MM.1S (cell line): Measurements from ENCODE around the gene QPCT.

Experiments
- DNase-seq: peaks from one replicate; pipeline ENCODE4 v3.0.0-alpha.2; 2015
- H2AFZ ChIP-seq: fragments of 300-600 bp; sonication (generic); 2 replicates; pipeline ENCODE4 v1.6.0; 2016; ENCODE audit warnings: antibody characterized with exemption, low read length
- H3F3A ChIP-seq: fragments of 300-600 bp; sonication (generic); 2 replicates; pipeline ENCODE4 v1.6.1; 2016; ENCODE audit warnings: mild to moderate bottlenecking, antibody characterized with exemption, low read length, moderate library complexity, mixed read lengths; ENCODE audit not compliant: insufficient read depth
- H3K27ac ChIP-seq: fragments of 300-600 bp; sonication (generic); 2 replicates; pipeline ENCODE4 v1.5.1; 2016; ENCODE audit warnings: mild to moderate bottlenecking, low read length
- H3K27me3 ChIP-seq: fragments of 300-600 bp; sonication (generic); replicated peaks from 2 replicates; pipeline ENCODE4 v1.6.0; 2016; ENCODE audit warnings: low read length; ENCODE audit not compliant: insufficient read depth
- H3K36me3 ChIP-seq: fragments of 300-600 bp; sonication (generic); replicated peaks from 2 replicates; pipeline ENCODE4 v1.6.1; 2016; ENCODE audit warnings: mild to moderate bottlenecking, low read length, mixed read lengths; ENCODE audit not compliant: insufficient read depth
- H3K4me1 ChIP-seq: fragments of 300-600 bp; sonication (generic); 2 replicates; pipeline ENCODE4 v1.6.1; 2016; ENCODE audit warnings: low read length, mixed read lengths
- H3K4me2 ChIP-seq: fragments of 300-600 bp; sonication (generic); 2 replicates; pipeline ENCODE4 v1.6.0; 2016; ENCODE audit warnings: low read depth, low read length
- H3K4me3 ChIP-seq: fragments of 300-600 bp; sonication (generic); 2 replicates; pipeline ENCODE4 v1.5.1; 2016; ENCODE audit warnings: low read length, mixed read lengths
- H3K79me2 ChIP-seq: fragments of 300-600 bp; sonication (generic); 2 replicates; pipeline ENCODE4 v1.6.1; 2016; ENCODE audit warnings: mixed run types, low read length, mixed read lengths
- H3K9ac ChIP-seq: fragments of 300-600 bp; sonication (generic); 2 replicates; pipeline ENCODE4 v1.6.1; 2016; ENCODE audit warnings: low read length, mixed read lengths
- H3K9me2 ChIP-seq: fragments of 300-600 bp; sonication (generic); replicated peaks from 2 replicates; pipeline ENCODE4 v1.6.1; 2016; ENCODE audit warnings: mild to moderate bottlenecking, low read length, mixed read lengths; ENCODE audit not compliant: insufficient read depth
- H3K9me3 ChIP-seq: fragments of 300-600 bp; sonication (generic); replicated peaks from 2 replicates; pipeline ENCODE4 v1.6.1; 2016; ENCODE audit warnings: mild to moderate bottlenecking, low read length, mixed read lengths; ENCODE audit not compliant: insufficient read depth
- H4K20me1 ChIP-seq: fragments of 300-600 bp; sonication (generic); 2 replicates; pipeline ENCODE4 v1.6.1; 2016; ENCODE audit warnings: mild to moderate bottlenecking, low read length, moderate library complexity, mixed read lengths; ENCODE audit not compliant: insufficient read depth
- EZH2 ChIP-seq: fragments of 300-600 bp; sonication (generic); optimal IDR thresholded peaks from 2 replicates; pipeline ENCODE3; 2017; ENCODE audit warnings: low read depth, mild to moderate bottlenecking, antibody characterized with exemption, low read length, mixed read lengths
- EZH2phosphoT487 ChIP-seq: fragments of 300-600 bp; sonication (generic); IDR thresholded peaks from 2 replicates; pipeline ENCODE4 v1.6.1; 2018; ENCODE audit warnings: antibody characterized with exemption, low read length
- TF ChIP-seq, protein P1 (sequence below): fragments of 300-600 bp; sonication (generic); IDR thresholded peaks from 2 replicates; pipeline ENCODE4 v1.5.1; 2016; ENCODE audit warnings: antibody characterized with exemption, low read length, mixed read lengths

The QPCT gene

DNA sequence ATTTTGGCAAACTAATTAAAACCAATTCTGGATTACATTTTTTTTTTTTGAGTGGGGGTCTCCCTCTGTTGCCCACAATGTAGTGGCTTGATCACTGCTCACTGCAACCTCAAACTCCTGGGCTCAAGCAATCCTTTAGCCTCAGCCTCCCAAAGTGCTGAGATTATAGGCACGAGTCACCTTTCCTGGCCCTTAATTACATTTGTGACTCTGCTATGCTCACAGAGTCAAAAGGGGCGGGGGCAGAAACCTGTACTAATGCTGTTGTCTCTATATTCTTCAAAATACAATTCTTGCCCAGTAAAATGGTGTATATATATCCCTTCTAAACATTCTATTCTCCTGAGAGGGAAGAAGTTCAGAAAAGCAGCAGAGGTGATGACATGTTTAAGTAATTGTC, 43.0 kb upstream of the QPCT start:
- peaks cover 100% of the 10 kb centered on the region for H3K79me2 ChIP-seq
- peak; percentile 45 for DNase-seq
- H3K4me2 ChIP-seq, result peak overlapping the region; percentile 85
- no peaks in the 10 kb centered on the region for H3K27me3 ChIP-seq
- H3K4me1 ChIP-seq, result peaks cover 64% of the 10 kb centered on the region
- H2AFZ ChIP-seq, result no peak overlapping the region
- peaks cover 93% of the 10 kb centered on the region for H4K20me1 ChIP-seq
- no peaks in the 10 kb centered on the region for H3K9me2 ChIP-seq
- peak overlapping the region; percentile 8; the same call in 1 of the 2 replicates for H3K4me3 ChIP-seq
- peaks cover 73% of the 10 kb centered on the region for H3F3A ChIP-seq
- TF ChIP-seq EZH2, result no peak
- TF ChIP-seq, protein P1, sequence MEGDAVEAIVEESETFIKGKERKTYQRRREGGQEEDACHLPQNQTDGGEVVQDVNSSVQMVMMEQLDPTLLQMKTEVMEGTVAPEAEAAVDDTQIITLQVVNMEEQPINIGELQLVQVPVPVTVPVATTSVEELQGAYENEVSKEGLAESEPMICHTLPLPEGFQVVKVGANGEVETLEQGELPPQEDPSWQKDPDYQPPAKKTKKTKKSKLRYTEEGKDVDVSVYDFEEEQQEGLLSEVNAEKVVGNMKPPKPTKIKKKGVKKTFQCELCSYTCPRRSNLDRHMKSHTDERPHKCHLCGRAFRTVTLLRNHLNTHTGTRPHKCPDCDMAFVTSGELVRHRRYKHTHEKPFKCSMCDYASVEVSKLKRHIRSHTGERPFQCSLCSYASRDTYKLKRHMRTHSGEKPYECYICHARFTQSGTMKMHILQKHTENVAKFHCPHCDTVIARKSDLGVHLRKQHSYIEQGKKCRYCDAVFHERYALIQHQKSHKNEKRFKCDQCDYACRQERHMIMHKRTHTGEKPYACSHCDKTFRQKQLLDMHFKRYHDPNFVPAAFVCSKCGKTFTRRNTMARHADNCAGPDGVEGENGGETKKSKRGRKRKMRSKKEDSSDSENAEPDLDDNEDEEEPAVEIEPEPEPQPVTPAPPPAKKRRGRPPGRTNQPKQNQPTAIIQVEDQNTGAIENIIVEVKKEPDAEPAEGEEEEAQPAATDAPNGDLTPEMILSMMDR, result no peak
- H3K36me3 ChIP-seq, result peaks cover 7% of the 10 kb centered on the region; the same call in 1 of the 2 replicates
- H3K27ac ChIP-seq, result peak overlapping the region; percentile 69; the same call in 1 of the 2 replicates
- no peaks in the 10 kb centered on the region for H3K9me3 ChIP-seq
- H3K9ac ChIP-seq, result peak overlapping the region; percentile 21; the same call in 1 of the 2 replicates

DNA sequence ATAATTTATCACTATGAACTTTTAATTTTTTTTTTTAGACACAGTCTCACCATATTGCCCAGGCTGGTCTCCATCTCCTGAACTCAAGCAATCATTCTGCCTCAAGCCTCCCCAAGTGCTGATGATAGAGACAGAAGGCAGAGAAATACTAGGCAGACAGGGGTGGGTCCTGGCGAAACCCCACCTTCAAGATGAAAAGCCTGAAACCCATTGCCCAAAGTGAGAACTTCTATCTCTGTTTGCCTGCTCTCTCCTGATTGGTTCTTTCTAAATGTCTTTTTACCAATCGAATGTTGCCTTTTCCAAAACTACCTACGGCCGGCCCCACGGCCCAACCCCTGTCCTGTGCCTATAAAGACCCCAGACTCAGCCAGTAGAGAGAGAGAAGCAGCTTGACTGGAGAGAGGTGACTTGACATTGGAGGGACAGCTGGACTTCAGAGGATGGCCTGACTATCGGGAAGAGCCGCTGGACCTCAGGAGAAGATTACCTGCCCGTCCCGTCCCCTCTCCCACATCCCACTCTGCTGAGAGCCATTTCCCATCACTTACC, 41.7 kb upstream of the QPCT start:
- H3K4me1 ChIP-seq, result peaks cover 68% of the 10 kb centered on the region
- peak overlapping the region; percentile 37; the same call in 1 of the 2 replicates for H3K9ac ChIP-seq
- no peaks in the 10 kb centered on the region for H3K9me2 ChIP-seq
- peaks cover 80% of the 10 kb centered on the region for H3F3A ChIP-seq
- H4K20me1 ChIP-seq, result peaks cover 90% of the 10 kb centered on the region
- H2AFZ ChIP-seq, result no peak overlapping the region
- peak overlapping the region; percentile 85 for H3K4me2 ChIP-seq
- no peak for TF ChIP-seq EZH2phosphoT487
- TF ChIP-seq, protein P1, result no peak
- TF ChIP-seq EZH2, result no peak
- peak overlapping the region; percentile 20 for H3K4me3 ChIP-seq
- peaks cover 7% of the 10 kb centered on the region; the same call in 1 of the 2 replicates for H3K36me3 ChIP-seq
- H3K9me3 ChIP-seq, result no peaks in the 10 kb centered on the region
- H3K27ac ChIP-seq, result peak overlapping the region; percentile 69; the same call in 1 of the 2 replicates
- peak; percentile 64 for DNase-seq
- H3K27me3 ChIP-seq, result no peaks in the 10 kb centered on the region
- peaks cover 100% of the 10 kb centered on the region for H3K79me2 ChIP-seq

DNA sequence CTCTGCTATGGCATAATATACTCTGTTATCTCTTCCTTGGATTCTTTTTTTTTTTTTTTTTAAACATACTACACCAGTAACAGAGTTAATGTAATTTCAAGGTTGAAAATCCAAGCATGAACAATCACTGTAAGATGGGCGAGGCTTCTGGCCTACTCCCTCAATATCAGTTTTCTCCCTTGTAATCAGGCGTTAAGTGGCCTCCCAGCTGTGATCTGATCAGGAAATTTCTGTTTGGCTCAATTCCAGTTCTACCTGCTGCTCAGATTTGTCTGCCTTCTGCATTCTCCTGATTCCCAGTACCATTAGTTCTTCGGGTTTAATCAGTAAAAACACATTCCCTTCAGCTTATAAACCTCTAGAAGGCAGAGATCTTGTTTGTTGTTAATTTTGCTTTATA, 38.4 kb upstream of the QPCT start:
- H3K27ac ChIP-seq, result peak overlapping the region; percentile 69; the same call in 1 of the 2 replicates
- H3K9me3 ChIP-seq, result no peaks in the 10 kb centered on the region
- no peaks in the 10 kb centered on the region for H3K27me3 ChIP-seq
- DNase-seq, result no peak
- peaks cover 99% of the 10 kb centered on the region for H3K79me2 ChIP-seq
- H4K20me1 ChIP-seq, result peaks cover 61% of the 10 kb centered on the region
- TF ChIP-seq EZH2, result no peak
- peaks cover 7% of the 10 kb centered on the region; the same call in 1 of the 2 replicates for H3K36me3 ChIP-seq
- peak overlapping the region; percentile 60; the same call in 1 of the 2 replicates for H3K9ac ChIP-seq
- peak overlapping the region; percentile 48 for H3K4me3 ChIP-seq
- H3K4me2 ChIP-seq, result peak overlapping the region; percentile 85
- no peak overlapping the region for H2AFZ ChIP-seq
- H3K9me2 ChIP-seq, result no peaks in the 10 kb centered on the region
- peaks cover 46% of the 10 kb centered on the region for H3K4me1 ChIP-seq
- peaks cover 89% of the 10 kb centered on the region for H3F3A ChIP-seq

DNA sequence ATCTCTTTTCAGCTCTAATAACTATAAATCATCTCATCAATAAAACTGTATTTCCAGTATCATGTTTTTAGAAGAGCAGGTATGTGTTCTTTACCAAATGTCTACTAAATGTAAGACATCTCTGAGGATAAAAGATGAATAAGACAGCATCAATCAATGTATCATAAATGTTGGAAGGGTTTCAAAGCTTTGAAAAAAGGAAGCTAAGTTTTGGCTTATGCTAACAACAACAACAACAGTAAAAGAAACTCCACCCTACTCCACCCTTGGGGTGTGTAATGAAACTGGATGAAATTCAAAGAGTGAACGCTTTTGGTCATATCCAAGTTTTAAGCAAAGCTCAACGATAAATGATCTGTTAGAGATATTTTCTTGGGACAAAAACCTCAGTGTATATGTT, 36.9 kb upstream of the QPCT start:
- Histone ChIP-seq H2AFZ (no peak overlapping the region), H3K36me3 (peaks cover 7% of the 10 kb centered on the region; the same call in 1 of the 2 replicates), H3F3A (peaks cover 88% of the 10 kb centered on the region), H3K9ac (peak overlapping the region; percentile 60), H3K79me2 (peaks cover 99% of the 10 kb centered on the region), H3K27me3 (no peaks in the 10 kb centered on the region), H3K9me2 (no peaks in the 10 kb centered on the region), H3K4me3 (peak overlapping the region; percentile 48), H3K4me1 (peaks cover 33% of the 10 kb centered on the region), H4K20me1 (peaks cover 46% of the 10 kb centered on the region), H3K4me2 (peak overlapping the region; percentile 85), H3K27ac (peak overlapping the region; percentile 69; the same call in 1 of the 2 replicates), H3K9me3 (no peaks in the 10 kb centered on the region)
- no peak for TF ChIP-seq EZH2phosphoT487
- TF ChIP-seq, protein P1, result no peak
- TF ChIP-seq EZH2, result no peak
- no peak for DNase-seq
